Measurements from ENCODE around the gene PSME1. TPM values are rescaled to one million over a fixed set of nuclear protein-coding genes. Genes with fewer than 3 reads are reported as not detected.

PSME1 gene
- total RNA-seq, 1 experiment from 2014 or later, result 76.8 TPM

DNA sequence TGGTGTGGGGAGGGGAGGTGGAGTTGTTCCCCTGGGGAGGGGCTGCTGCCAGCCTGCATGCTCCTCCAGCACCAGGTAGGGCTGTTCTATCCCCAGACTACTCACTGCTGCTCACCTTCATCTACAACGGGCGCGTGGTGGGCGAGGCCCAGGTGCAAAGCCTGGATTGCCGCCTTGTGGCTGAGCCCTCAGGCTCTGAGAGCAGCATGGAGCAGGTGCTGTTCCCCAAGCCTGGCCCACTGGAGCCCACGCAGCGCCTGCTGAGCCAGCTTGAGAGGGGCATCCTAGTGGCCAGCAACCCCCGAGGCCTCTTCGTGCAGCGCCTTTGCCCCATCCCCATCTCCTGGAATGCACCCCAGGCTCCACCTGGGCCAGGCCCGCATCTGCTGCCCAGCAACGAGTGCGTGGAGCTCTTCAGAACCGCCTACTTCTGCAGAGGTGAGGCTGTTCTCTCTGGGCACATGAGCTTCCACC lies 28.6 kb downstream of the PSME1 start:
- TF ChIP-seq FOXP4 (CRISPR knock-in tag; IDR thresholded peaks at IDR 0.05) (no peak), GRHL2 (CRISPR knock-in tag; IDR thresholded peaks at IDR 0.05; ENCODE audit: insufficient replicate concordance, severe bottlenecking) (no peak), PRRX2 (CRISPR knock-in tag; IDR thresholded peaks at IDR 0.05) (no peak), ZNF671 (CRISPR knock-in tag; IDR thresholded peaks at IDR 0.05) (no peak), ATF1 (CRISPR knock-in tag; IDR thresholded peaks at IDR 0.05) (no peak), ZNF121 (CRISPR knock-in tag; IDR thresholded peaks at IDR 0.05) (no peak), ZNF396 (CRISPR knock-in tag; IDR thresholded peaks at IDR 0.05; ENCODE audit: borderline replicate concordance) (no peak), ZNF512 (CRISPR knock-in tag; IDR thresholded peaks at IDR 0.05; ENCODE audit: borderline replicate concordance) (no peak), TEAD1 (CRISPR knock-in tag; IDR thresholded peaks at IDR 0.05) (no peak), IRF1 (CRISPR knock-in tag; IDR thresholded peaks at IDR 0.05) (no peak), CTCF (IDR thresholded peaks at IDR 0.05) (no peak), OVOL2 (CRISPR knock-in tag; IDR thresholded peaks at IDR 0.05; ENCODE audit: borderline replicate concordance) (no peak), PREB (CRISPR knock-in tag; IDR thresholded peaks at IDR 0.05; ENCODE audit: borderline replicate concordance) (no peak), MXD4 (CRISPR knock-in tag; IDR thresholded peaks at IDR 0.05; ENCODE audit: borderline replicate concordance) (no peak), ZSCAN18 (CRISPR knock-in tag; IDR thresholded peaks at IDR 0.05) (no peak)
- TF ChIP-seq, protein P1, sequence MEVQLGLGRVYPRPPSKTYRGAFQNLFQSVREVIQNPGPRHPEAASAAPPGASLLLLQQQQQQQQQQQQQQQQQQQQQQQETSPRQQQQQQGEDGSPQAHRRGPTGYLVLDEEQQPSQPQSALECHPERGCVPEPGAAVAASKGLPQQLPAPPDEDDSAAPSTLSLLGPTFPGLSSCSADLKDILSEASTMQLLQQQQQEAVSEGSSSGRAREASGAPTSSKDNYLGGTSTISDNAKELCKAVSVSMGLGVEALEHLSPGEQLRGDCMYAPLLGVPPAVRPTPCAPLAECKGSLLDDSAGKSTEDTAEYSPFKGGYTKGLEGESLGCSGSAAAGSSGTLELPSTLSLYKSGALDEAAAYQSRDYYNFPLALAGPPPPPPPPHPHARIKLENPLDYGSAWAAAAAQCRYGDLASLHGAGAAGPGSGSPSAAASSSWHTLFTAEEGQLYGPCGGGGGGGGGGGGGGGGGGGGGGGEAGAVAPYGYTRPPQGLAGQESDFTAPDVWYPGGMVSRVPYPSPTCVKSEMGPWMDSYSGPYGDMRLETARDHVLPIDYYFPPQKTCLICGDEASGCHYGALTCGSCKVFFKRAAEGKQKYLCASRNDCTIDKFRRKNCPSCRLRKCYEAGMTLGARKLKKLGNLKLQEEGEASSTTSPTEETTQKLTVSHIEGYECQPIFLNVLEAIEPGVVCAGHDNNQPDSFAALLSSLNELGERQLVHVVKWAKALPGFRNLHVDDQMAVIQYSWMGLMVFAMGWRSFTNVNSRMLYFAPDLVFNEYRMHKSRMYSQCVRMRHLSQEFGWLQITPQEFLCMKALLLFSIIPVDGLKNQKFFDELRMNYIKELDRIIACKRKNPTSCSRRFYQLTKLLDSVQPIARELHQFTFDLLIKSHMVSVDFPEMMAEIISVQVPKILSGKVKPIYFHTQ (CRISPR knock-in tag; IDR thresholded peaks at IDR 0.05), result no peak
- TF ChIP-seq, protein P2, sequence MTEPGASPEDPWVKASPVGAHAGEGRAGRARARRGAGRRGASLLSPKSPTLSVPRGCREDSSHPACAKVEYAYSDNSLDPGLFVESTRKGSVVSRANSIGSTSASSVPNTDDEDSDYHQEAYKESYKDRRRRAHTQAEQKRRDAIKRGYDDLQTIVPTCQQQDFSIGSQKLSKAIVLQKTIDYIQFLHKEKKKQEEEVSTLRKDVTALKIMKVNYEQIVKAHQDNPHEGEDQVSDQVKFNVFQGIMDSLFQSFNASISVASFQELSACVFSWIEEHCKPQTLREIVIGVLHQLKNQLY (CRISPR knock-in tag; IDR thresholded peaks at IDR 0.05), result no peak
- TF ChIP-seq, protein P3, sequence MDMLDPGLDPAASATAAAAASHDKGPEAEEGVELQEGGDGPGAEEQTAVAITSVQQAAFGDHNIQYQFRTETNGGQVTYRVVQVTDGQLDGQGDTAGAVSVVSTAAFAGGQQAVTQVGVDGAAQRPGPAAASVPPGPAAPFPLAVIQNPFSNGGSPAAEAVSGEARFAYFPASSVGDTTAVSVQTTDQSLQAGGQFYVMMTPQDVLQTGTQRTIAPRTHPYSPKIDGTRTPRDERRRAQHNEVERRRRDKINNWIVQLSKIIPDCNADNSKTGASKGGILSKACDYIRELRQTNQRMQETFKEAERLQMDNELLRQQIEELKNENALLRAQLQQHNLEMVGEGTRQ (CRISPR knock-in tag; IDR thresholded peaks at IDR 0.05), result no peak
- ChIA-PET CTCF (interaction anchor here (0.8 to 1.2 kb wide), 2 partner anchors 56 to 106 kb away, joined by 3 read pairs; no protein-coding TSS in a partner anchor), POLR2A (no interaction called here)
- Mint-ChIP-seq H3K27ac (no peak overlapping the region), H3K27me3 (ENCODE audit: low read depth) (no peaks in the 10 kb centered on the region), H3K36me3 (peaks cover 13% of the 10 kb centered on the region), H3K4me1 (peaks cover 13% of the 10 kb centered on the region), H3K4me3 (no peak overlapping the region), H3K9me3 (no peaks in the 10 kb centered on the region)
- DNase-seq (ENCODE audit: low spot score) (no peak), ATAC-seq (no peak)

Data from WTC11 (cell line).